GM21447 (cell line): ENCODE results near the gene ALDH1L2.
A peak's percentile ranks its signal among the peaks of the same experiment; 100 is the strongest.
"Not testable (repeated sequence)": the region's sequence is repeated elsewhere in the genome, so short reads cannot be mapped to it uniquely, and the experiment has no call there.

Experiments
- ATAC-seq: cut with Tn5 transposase; IDR thresholded peaks from one replicate; pipeline ENCODE4 v1.9.1; 2021; ENCODE audit not compliant: unreplicated experiment

ALDH1L2 gene

DNA sequence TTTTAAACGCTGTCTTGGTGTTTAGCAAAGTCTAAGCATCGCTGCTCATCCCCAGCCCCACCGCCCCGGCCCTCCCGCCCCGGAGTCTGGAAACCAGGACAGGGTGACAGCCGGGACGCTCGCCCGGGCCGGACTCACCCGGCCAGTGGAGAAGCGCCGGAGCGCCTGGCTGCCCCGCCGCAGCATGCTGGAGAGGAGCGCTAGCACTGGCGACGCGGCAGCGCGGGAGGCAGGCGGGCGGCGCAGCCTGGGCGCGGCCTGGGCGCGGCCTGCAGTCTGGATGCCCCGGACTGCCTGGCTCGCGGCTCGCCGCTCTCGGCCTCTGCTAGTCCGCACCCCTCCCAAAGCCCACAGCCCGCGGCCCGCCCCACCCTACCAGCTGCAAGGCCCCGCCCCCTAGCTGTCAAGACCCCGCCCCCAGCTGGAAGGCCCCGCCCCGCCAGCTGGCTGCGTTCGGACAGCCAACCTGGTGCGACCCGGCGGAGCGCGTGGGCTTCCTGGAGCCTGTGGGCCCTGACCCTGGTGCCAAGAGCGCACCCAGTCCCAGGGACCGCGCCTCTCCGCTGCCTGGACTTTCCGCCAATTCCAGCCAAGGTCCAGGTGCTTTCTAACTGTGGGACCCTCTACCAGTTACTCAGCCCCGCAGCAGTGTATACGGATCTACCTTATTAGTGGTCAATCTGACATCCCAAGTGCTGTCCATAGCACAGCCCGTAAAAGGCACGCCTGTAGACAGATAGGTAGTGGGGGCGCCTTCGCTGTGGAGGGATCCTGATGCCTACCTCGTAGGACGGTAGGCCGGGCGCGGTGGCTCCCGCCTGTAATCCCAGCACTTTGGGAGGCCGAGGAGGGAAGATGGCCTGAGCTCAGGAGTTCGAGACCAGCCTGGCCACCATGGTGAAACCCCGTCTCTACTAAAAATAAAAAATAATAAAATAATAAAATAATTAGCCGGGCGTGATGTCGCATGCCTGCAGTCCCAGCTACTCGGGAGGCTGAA, at the start of gene ALDH1L2:
ALDH1L2 (minus strand) TSS at position 208 of the 1,000 bp plus-strand sequence; CDS start at position 186, 22 bp downstream.
- peak; percentile 74 for ATAC-seq

DNA sequence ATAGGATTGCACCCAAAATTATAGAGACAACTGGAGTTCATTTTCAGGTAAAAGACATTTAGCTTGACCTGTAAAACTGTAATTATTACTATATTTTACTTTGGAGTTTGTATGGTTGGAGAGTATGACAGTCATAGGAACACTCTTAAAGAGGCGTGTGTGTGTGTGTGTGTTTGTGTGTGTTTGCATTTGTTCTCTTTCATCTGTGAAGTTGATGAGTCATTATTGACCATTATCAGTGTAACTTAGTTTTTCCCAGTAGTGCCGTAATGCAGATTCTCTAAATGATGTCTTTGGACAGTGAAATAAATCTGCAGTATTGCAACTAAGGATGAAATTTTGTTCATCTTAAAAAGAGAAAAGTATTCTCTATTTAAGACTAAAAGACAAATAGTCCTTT, 36.3 kb upstream of the ALDH1L2 start:
- no peak for ATAC-seq

DNA sequence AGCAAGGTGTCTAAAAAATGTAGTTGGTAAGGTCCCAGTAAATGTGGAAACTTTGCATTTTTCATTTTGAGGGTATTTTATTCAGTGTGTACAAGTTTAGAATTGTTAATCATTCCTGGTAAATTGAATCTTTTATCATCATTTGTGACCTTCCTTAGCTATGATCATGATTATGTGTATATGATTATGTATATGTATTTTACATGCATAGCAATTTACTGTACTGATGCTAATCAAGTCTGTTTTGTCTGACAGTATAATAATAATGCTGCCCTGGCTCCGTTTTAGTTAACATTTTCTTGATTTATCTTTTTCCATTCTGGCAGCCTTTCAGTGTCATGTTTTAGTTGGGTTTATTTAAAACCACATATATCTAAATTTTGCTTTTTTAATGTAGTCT, 32.7 kb upstream of the ALDH1L2 start:
- ATAC-seq: no peak

DNA sequence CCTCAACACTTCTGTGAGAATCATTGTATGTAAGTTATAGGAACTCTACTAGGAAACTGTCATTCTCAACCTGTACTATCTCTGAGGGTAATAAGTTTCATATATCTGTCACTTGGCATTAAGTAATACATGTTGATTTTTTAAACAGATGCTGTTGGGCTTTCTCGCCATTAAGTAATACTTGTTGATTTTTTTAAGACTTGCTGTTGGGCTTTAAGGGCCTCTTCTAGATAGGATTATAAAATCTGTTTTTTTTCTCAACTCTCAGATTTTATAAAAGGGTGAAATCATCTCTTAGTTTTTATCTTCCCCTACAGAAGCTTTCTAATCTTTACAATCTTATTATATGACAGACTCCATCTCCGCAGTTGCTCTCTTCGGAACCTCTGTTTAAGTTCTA, 28.8 kb upstream of the ALDH1L2 start:
- ATAC-seq: no peak

DNA sequence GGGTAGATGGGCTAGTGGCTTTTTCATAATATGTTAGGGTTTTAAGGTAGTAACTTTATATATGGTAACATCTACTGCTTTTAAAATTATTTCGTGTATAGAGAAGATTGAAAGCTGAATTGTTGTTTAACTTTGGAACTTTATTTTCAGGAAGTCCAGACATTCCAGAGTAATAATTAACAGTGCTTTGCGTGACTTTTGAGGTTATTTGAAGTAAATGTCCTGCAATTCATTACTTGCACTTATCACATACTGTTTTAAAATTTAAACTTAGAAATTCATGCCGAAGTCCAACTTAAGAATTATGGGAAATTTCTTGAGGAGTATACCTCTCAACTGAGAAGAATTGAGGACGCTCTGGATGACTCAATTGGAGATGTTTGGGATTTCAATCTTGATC, 26.6 kb upstream of the ALDH1L2 start:
- ATAC-seq: no peak

DNA sequence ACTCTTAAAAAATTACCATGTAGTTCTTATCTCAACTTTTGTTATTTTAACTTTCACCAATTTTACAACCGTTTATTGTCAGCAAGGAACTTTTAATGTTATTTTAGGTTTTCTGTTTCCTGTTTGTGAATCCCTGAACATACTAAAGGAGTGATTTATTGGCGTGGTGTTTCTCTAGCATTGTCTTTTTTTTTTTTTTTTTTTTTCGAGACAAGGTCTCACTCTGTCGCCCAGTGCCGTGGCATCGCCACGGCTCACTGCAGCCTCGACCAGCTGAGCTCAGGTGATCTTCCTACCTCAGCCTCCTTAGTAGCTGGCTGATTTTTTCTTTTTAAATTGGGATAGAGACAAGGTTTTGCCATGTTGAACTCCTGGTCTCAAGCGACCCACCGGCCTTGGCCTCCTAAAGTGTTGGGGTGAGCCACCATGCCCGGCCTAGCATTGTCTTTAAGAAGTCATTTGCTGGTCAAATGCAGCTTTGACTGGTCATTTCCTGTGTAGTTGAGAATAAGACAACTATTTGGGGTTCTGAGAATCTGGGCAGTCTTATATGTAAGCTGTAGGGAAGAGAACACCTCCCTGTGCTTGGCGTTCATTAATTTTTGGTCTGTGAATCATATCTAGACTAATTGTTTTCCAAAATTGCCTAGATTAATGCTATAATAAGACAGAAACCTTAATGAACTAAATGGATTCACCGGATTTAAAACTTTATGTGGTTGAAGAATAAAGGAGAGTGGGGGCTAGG, 25.4 kb upstream of the ALDH1L2 start:
- ATAC-seq: peak; percentile 37

DNA sequence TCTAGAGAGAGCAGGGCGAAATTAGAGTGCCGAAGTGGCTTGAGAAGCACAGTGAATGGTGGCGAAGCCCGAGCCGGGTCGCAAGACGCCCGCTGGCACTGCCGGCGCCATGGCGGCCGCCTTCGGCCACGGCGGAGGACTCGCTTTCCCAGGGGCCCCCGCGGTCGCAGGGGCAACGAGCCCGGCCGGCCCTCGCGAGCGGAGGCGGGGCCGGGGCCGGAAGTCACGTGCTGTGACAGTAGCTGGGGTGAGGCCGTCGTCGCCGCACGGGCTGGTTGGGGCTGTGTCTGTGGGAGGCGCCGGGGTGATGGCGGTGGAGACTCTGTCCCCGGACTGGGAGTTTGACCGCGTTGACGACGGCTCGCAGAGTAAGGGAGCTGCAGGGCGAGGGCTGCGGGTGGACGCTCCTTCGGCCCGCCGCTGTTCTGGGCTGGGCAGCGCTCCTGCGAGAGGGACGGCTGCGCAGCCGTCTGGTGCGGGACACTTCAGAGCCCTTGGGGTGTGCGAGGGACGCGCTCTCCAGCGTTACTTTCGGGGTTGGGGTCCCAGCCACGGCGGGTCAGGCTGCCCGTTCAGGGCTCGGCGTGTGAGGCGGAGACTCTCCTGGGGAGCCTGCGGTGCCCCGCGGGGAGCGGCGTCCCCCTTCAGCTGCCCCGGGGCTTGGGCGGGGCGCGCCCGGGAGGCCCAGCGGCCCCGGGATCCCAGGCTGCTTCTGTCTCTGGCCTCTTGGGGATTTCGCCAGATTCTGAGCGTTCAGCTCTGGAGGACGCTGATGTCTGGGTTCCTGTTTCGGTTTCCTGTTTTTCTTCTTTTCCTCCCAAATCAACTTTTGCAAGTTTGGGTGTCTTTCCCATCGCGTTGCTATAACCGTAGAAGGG, 23.5 kb upstream of the ALDH1L2 start, which contains the start of gene WASHC4:
WASHC4 (plus strand) TSS at position 238 of the 878 bp plus-strand sequence; CDS start at position 308, 70 bp downstream.
- ATAC-seq: peak; percentile 85

DNA sequence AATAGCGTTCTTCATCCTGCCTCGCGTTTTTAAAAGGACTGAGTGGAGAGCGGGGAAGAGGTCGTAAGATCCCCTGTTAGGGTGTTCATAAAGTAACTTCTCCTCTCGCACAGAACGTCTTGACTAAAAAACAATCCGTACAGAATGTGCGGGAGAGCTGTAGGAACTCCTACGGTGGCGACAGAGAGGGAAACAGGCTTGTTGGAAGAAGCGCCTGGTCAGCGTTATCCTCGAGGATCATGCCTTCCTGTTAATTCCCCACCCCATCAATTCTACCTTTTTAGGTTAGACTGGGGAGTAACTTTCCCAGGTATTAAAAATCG, 22.9 kb upstream of the ALDH1L2 start:
- peak; percentile 5 for ATAC-seq

DNA sequence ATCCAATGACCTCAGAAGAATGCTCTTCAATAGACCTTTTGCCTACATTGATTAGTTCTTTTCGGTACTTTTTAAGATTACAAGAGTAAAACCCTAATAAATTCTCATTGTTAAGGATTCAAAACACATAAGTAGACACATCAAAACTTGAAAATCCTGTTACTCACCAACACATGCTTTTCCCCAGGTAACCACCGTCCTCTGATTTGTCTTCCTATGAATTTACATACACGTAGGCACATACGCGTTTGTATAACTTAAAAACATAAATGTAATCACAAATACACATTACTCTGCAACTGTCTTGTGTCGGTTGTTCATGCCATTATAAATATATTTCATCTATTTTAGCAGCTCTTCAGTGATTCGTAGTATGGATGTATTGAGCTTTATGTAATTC, 22.4 kb upstream of the ALDH1L2 start:
- no peak for ATAC-seq

DNA sequence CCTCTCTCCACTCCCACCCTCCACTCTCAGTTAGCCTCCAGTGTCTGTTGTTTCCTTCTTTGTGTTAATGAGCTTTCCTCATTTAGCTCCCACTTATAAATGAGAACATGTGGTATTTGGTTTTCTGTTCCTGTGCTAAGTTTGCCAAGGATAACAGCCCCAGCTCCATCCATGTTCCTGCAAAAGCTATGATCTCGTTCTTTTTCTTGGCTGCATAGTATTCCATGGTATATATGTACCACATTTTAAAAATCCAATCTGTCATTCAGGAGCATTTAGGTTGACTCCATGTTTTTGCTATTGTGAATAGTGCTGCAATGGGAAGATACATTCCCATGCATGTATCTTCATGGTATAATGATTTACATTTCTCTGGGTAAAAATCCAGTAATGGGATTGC, 20.5 kb upstream of the ALDH1L2 start:
- no peak for ATAC-seq

DNA sequence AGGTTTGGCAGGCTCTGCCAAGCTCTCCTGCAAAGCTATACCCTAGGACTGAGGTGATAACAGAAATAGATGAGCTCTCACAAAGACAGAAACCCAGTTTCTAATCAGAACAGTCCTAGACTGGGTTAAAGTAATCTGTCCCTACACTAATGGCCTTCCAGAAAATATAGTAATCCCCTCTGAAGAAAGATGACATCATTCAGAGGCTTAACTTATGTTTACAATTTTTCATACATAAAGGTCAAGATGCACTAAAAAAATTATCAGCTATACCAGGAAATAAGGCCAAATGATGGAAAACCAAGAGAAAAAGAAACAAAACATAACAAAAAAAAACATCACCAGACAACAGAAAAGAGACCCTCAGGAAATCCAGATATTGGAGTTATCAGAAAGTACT, 18.4 kb upstream of the ALDH1L2 start:
- no peak for ATAC-seq

DNA sequence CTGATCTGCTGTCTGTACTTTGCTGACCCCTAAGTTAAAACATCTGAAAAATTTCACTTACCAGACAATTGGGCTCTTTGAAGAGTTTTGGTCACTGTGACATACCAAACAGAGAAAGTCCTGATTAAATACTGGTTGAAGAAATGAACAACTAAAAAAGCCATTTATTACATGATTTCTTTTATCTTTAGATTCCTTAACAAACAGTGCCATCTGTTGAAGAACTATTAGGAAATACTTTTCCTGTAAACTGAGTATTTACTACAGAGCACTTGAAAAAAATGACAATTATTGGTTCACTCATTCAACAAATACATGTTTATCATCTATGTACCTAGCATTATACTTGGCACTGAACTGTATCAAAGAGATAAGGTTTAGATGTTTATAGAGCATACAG, 16.7 kb upstream of the ALDH1L2 start:
- no peak for ATAC-seq

DNA sequence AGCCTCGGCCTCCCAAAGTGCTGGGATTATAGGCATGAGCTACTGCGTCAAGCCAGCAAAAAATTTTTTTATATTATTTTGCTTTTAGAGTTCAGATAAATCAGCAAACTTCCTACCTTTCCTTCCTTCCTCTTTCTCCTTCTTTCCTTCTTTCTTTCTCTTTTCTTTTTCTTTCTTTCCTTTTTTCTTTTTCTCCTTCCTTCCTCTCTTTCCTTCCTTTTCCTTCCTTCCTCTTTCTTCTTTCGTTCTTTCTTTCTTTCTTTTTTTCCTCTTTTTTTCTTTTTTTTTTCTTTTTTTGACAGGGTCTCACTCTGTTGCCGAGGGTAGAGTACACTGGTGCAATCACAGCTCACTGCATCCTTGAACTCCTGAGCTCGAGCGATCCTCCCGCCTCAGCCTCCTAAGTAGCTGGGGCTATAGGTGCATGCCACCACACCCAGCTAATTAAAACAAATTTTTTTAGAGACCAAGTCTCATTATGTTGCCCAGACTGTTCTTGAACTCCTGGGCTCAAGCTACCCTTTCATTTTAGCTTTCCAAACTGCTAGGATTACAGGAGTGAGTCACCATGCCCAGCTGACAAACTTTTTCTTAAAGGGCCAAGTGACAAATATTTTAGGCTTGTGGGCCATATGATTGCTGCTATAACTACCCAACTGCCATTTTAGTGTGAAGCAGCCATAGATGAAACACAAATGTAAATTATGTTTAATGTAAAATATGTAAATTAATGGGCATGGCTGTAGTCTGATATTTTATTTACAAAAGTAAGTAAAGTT, 16.1 kb upstream of the ALDH1L2 start:
- ATAC-seq: no peak

DNA sequence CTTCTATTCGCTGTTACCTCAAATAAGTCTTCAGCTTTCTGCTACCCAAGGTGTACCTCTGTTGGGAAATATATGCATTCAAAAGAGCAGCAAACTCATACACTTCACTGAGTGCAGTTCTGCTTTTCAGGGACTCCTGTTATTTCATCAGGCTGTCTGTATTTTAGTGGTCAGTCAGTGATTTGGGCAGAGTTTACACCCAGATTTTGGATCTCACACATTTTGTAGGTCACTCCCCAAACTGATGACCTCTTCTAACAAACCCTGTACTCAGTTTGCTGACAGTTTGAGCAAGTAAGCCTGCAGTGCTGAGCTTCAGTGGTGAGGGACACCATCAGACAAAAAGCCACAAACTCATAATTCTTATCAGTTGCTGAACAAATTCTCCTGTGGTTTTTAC, 15.1 kb upstream of the ALDH1L2 start:
- ATAC-seq: no peak

DNA sequence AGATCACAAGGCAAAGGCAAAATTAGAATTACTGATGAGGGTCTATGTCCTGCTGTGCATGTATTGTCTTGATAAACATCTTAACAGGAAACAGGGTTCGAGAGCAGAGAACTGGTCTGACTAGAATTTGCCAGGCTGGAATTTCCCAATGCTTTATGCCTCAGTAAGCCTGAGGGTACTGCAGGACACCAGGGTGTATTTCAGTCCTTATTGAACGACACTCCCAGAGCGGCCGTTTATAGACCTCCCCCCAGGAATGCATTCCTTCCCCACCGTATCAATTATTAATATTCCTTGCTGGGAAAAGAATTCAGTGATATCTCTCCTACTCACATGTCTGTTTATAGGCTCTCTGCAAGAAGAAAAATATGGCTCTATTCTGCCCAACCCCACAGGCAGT, 11.1 kb upstream of the ALDH1L2 start:
- ATAC-seq: not testable (repeated sequence)

DNA sequence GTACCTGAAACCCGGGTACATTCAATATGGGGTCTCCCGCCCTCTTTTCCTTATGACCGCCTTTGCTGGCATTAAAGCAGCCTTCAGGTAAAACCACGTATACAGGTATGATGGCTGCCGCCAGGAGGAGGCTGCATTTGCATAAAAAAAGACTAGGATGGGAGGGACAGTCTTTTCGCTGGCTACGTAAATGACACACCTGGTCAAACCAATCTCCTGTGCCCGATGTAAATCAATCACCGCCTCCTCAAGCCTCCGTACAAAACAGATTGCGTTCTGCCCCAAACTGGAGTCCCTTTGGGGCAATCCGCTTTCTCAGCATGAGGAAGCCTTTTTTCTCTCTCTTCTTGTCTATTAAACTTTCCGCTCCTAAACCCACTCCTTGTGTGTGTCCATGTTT, 8.1 kb upstream of the ALDH1L2 start:
- ATAC-seq: no peak

DNA sequence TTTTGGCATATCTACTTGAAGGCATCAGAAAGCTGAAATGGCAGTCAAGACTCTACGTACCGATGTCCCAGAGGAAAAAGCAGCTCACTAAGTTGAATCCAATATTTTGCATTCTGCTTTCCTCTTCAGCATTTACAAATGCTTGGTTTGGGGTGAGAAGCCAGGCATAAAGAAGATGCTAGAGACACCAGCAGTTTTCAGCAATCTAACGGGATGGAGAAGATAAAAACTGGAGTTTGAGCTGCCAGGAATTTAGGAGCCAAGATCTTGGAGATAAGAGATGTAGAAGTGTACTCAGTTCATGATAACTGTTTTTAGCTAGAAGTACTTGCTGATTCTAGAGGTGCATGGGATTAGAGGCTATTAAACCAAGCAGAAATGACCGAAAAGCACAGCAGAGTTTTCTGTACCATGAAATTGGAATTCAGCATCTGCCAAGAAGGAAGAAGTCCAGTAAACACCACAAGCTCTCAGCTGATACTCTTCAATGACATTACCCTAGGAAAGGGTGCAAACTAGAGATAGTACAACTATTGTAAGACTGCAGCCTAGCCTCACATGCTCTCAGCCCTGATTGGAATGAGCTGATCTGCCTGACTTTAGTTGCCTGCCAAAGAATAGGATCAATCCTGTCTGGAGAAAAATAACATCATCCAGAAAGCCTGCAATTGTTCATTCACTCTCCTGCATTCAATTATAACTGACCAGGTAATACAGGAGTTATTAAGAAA, 7.4 kb upstream of the ALDH1L2 start:
- no peak for ATAC-seq

DNA sequence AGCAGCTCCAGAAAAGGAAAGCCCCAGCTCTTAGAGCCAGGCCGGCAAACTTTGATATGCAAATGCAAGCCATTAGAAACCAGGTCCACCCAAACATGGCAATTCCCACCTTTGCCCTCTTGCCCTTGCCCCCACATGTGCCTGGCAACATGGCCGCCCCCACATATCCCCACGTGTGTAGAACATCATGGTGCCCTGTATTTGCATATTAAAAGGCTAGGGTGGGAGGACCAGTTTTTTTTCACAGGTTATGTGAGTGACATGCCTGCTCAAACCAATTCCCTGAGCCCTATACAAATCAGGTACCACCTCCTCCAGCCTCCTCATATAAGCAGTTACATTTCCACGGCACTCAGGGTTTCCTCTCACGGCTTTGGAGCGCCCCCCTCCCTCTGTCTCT, 6.1 kb upstream of the ALDH1L2 start:
- ATAC-seq: no peak

DNA sequence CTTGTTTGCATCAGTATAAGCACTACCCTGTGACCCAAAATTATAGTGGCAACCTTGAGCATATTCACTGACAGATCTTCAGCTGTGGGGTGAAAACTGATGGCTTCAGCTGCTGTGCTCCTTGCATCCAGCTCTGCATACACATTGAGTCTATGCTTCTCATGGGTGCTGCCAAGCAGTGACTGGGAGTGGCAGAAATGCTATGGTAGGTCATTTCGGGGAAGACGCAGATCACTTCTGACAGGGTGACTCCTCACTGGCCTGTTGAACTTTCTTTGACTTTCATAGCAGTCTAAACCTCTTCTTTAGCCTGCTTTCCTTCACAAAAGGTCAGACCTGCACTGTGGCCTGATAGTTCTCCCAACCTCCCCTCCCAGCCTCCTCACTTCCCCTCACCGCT, 5.6 kb upstream of the ALDH1L2 start:
- no peak for ATAC-seq

DNA sequence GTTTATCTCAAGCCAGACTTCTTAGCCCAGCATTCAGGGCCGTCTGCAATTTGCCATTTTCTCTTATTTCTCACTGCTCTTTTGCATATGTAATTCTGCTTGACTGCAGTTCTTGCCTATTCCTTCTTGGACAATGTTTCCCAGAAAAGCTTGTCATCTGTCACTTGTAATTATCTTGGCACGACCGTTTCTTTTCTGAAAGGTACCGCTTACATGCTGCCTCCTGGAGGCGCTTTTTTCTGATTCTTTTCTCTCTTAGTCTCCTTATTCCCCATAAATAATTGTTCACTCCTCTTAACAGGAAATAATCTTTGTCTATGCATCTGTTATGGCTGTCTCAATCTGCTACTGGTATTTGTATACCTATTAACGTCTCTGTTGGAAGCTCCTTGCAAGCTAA, 1.2 kb upstream of the ALDH1L2 start:
- no peak for ATAC-seq
